Neutrophil (primary cell): ENCODE results near the gene RNU6-8.

Experiments used
- H3K27ac ChIP-seq: fragments of 200-600 bp; sonication (generic); 2 replicates; pipeline ENCODE4 v1.5.1; 2016; ENCODE audit warnings: mild to moderate bottlenecking, moderate library complexity
- H3K27me3 ChIP-seq: fragments of 200-600 bp; sonication (generic); 2 replicates; pipeline ENCODE4 v1.6.0; 2016; ENCODE audit warnings: mild to moderate bottlenecking
- H3K36me3 ChIP-seq: fragments of 200-600 bp; sonication (generic); 2 replicates; pipeline ENCODE4 v1.5.1; 2017
- H3K4me1 ChIP-seq, 2 experiments: fragments of 200-600 bp in 1 of 2; sonication (generic) in 1 of 2; 1 replicate in 1 of 2; 2 replicates in 1 of 2; pipeline versions ENCODE4 v1.5.1 to v1.6.1; 2013 to 2016; ENCODE audit warnings: low read depth in 1 of 2, low read length in 1 of 2, mild to moderate bottlenecking in 1 of 2, moderate library complexity in 1 of 2; ENCODE audit not compliant: control insufficient read depth in 1 of 2, insufficient read depth in 1 of 2
- H3K4me3 ChIP-seq, 2 experiments: fragments of 200-600 bp in 1 of 2; sonication (generic) in 1 of 2; 1 replicate in 1 of 2; 2 replicates in 1 of 2; pipeline ENCODE4 v1.5.1; 2013 to 2016; ENCODE audit warnings: low read depth in 1 of 2, low read length in 1 of 2, mild to moderate bottlenecking in 1 of 2, moderate library complexity in 1 of 2
- H3K9me3 ChIP-seq: fragments of 200-600 bp; sonication (generic); 2 replicates; pipeline ENCODE4 v1.5.1; 2016
- TF ChIP-seq, protein P1 (sequence below): fragments of 200-600 bp; sonication (generic); IDR thresholded peaks from 2 replicates; pipeline ENCODE4 v1.5.1; 2016; ENCODE audit warnings: antibody characterized with exemption

RNU6-8 gene

DNA sequence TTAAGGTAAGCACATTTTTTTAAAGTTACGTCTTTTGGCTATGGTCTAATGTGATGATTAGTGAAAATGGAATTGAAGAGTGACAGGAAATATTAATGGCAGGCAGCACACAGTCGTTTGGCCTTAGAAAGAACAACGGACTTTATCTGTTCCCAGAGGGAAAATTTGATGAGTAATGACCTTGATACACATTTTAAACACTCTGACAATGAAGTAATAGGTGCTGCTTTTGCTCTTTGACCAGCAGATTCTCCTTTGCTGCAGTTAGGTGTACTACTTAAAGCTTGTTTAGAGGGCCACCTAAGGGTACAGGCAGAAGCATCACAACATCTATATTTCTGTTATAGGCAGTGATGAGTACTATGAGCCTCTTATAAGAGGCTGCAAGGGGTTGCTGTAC lies 27.1 kb upstream of the RNU6-8 start:
- no peak overlapping the region for H3K27ac ChIP-seq
- H3K4me1 ChIP-seq, result no peaks in the 10 kb centered on the region
- H3K27me3 ChIP-seq, result no peaks in the 10 kb centered on the region
- TF ChIP-seq, protein P1, sequence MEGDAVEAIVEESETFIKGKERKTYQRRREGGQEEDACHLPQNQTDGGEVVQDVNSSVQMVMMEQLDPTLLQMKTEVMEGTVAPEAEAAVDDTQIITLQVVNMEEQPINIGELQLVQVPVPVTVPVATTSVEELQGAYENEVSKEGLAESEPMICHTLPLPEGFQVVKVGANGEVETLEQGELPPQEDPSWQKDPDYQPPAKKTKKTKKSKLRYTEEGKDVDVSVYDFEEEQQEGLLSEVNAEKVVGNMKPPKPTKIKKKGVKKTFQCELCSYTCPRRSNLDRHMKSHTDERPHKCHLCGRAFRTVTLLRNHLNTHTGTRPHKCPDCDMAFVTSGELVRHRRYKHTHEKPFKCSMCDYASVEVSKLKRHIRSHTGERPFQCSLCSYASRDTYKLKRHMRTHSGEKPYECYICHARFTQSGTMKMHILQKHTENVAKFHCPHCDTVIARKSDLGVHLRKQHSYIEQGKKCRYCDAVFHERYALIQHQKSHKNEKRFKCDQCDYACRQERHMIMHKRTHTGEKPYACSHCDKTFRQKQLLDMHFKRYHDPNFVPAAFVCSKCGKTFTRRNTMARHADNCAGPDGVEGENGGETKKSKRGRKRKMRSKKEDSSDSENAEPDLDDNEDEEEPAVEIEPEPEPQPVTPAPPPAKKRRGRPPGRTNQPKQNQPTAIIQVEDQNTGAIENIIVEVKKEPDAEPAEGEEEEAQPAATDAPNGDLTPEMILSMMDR, result no peak
- H3K4me3 ChIP-seq, result no peak overlapping the region
- no peaks in the 10 kb centered on the region for H3K9me3 ChIP-seq
- no peaks in the 10 kb centered on the region for H3K36me3 ChIP-seq

DNA sequence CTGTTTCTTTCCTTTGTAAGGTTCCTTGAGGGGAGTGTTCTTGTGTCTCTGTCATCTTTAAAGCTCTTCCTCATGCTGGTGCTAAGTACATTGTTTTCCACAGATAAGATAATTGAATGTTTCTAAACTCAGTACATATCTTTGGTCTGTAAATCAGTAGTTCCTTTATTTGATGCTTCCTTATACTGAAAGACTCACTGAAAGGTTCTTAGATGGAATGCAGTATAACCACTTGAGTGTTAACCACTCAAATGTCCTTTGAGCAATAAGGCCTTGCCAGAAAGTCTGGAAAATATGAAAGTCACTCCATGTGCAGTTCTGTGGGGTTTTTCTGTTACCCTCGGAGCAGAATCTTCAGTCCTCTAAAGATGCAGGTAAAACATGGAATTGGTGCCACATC lies 23.0 kb upstream of the RNU6-8 start:
- H3K27ac ChIP-seq, result no peak overlapping the region
- no peak overlapping the region for H3K4me3 ChIP-seq

DNA sequence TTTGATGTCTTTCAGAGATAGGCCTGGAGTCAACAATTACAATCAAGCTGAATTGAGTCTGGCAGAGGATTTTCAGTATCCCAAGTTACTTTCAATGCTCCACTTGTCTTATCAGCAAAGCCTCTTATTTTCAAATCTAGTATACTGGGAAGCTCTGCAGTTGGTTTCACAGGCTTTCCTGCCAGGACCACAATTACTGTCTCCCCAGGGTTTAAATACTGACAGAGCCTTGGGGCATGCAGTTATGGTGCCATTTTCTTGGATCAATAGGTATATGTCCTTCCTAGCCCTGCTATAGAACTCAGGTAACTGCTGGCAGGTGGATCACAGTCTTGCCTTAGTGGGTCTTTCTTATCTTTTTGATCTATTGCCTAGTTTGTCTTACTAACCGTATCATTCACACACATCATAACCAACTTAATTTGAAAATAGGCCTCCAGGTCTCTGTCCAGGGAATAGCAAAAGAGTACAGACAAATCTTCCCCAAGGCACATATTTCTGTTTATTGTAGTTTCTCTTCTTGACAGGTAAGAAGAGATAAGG lies 22.4 kb upstream of the RNU6-8 start:
- Histone ChIP-seq H3K27ac (no peak overlapping the region), H3K9me3 (no peaks in the 10 kb centered on the region), H3K4me3 (no peak overlapping the region)

More for the DNA sequence above, 23.0 kb upstream of the RNU6-8 start:
- Histone ChIP-seq H3K27me3 (no peaks in the 10 kb centered on the region), H3K9me3 (no peaks in the 10 kb centered on the region), H3K36me3 (no peaks in the 10 kb centered on the region), H3K4me1 (no peaks in the 10 kb centered on the region)
- TF ChIP-seq, protein P1, result no peak

DNA sequence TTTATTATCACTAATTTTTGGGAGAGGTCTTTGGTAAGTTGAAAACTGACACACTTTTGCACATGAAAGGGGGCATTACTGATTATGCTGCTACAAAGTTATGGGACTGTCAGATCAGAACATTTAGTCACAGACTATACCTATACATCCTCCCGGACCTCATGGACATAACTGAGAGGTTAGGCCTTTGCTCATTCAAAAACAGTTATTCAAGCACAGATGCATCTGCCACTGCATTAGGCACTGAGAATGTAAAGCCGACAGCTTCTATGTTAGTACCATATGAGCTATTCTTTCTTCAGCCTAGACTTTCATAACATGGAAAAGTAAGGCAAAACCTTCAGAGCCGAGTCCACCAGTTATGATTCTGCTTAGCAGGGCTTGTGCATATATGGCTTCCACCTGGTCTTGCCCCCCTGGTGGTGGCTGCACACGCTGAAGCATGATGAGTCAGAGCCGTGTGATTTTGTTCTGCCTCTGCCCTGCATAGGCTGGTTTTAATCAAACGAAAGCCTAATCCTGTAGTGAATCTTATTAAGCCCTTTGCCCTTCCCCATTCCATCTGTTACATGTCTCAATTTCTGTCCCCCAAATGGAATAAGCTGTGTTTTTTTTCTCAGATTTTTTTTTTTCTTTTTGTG lies 21.8 kb upstream of the RNU6-8 start:
- no peaks in the 10 kb centered on the region for H3K36me3 ChIP-seq
- no peaks in the 10 kb centered on the region for H3K27me3 ChIP-seq
- H3K4me1 ChIP-seq, result no peaks in the 10 kb centered on the region
- H3K27ac ChIP-seq, result no peak overlapping the region
- no peaks in the 10 kb centered on the region for H3K9me3 ChIP-seq
- H3K4me3 ChIP-seq, result no peak overlapping the region
- TF ChIP-seq, protein P1, result no peak

More for the DNA sequence above, 22.4 kb upstream of the RNU6-8 start:
- Histone ChIP-seq H3K4me1 (no peaks in the 10 kb centered on the region), H3K36me3 (no peaks in the 10 kb centered on the region), H3K27me3 (no peaks in the 10 kb centered on the region)
- TF ChIP-seq, protein P1, result no peak

DNA sequence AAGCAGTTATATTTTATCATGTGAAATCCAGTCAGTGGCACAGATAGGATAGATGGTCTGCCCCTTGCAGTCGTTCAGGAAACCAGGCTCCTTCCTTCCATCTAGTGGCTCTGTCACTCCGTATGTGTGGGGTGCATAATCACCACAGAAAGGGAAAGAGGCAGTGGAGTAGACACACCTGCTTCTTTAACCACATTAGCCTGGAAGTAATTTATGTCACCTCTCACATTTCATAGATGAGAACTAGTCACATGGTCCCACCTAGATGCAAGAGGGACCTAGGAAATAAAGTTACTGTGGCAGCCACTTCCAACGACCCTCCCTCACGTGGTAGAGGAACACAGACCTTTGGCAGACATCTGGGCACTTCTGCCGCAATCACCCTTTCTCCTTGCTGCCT lies 14.2 kb upstream of the RNU6-8 start:
- Histone ChIP-seq H3K9me3 (no peaks in the 10 kb centered on the region), H3K4me3 (no peak overlapping the region), H3K27me3 (no peaks in the 10 kb centered on the region), H3K27ac (no peak overlapping the region), H3K4me1 (no peaks in the 10 kb centered on the region), H3K36me3 (no peaks in the 10 kb centered on the region)
- TF ChIP-seq, protein P1, result no peak
